CD4-positive, CD25-positive, alpha-beta regulatory T cell (primary cell): ENCODE results near the gene DLGAP4. TPM values are rescaled to one million over a fixed set of nuclear protein-coding genes. Genes with fewer than 3 reads are reported as not detected.

ENCODE experiments used
- ATAC-seq, 2 donors: fragments of 150-1000 bp; cut with Tn5 transposase; one replicate each; pipeline ENCODE4 v1.10.0; 2021; ENCODE audit warnings: low read depth in 2 of 2, moderate number of reproducible peaks in 2 of 2, moderate library complexity in 1 of 2
- DNase-seq, 3 donors: peaks; one replicate each; pipeline versions ENCODE4 v3.0.0 to v3.0.0-alpha.2; 2012 to 2022; ENCODE audit warnings: mixed read lengths in 1 of 3
- H3K27ac ChIP-seq: one replicate; pipeline ENCODE4 v1.7.0; 2013; ENCODE audit warnings: mild to moderate bottlenecking, low read length; ENCODE audit not compliant: insufficient read depth, poor library complexity, severe bottlenecking
- H3K27me3 ChIP-seq: one replicate; pipeline ENCODE4 v1.7.0; 2013; ENCODE audit warnings: low read length; ENCODE audit not compliant: control insufficient read depth, insufficient read depth
- H3K36me3 ChIP-seq: one replicate; pipeline ENCODE4 v1.7.0; 2013; ENCODE audit warnings: mild to moderate bottlenecking, low read length, moderate library complexity; ENCODE audit not compliant: control insufficient read depth, insufficient read depth
- H3K4me1 ChIP-seq: 2 replicates; pipeline ENCODE4 v1.7.0; 2013; ENCODE audit warnings: mild to moderate bottlenecking, low read length; ENCODE audit not compliant: insufficient read depth, control insufficient read depth, poor library complexity, severe bottlenecking
- H3K4me3 ChIP-seq: one replicate; pipeline ENCODE4 v1.7.0; 2013; ENCODE audit warnings: low read depth, mild to moderate bottlenecking, low read length, moderate library complexity
- H3K9me3 ChIP-seq, 2 experiments: 1 replicate in 1 of 2; 2 replicates in 1 of 2; pipeline ENCODE4 v1.7.0; 2013; ENCODE audit warnings: low read length in 2 of 2, mild to moderate bottlenecking in 1 of 2, moderate library complexity in 1 of 2; ENCODE audit not compliant: control insufficient read depth in 2 of 2
- H3K27ac Mint-ChIP-seq, 3 donors: one replicate each; pipeline ENCODE4 v1.8.0; 2020 to 2022; ENCODE audit warnings: mild to moderate bottlenecking in 3 of 3, mixed read lengths in 3 of 3, moderate library complexity in 2 of 3
- H3K27me3 Mint-ChIP-seq: one replicate; pipeline ENCODE4 v1.8.0; 2022; ENCODE audit warnings: mild to moderate bottlenecking, mixed read lengths
- H3K36me3 Mint-ChIP-seq: one replicate; pipeline ENCODE4 v1.8.0; 2020; ENCODE audit warnings: mixed read lengths
- H3K4me1 Mint-ChIP-seq, 4 donors: one replicate each; pipeline ENCODE4 v1.8.0; 2020 to 2022; ENCODE audit warnings: mixed read lengths in 4 of 4, mild to moderate bottlenecking in 1 of 4
- H3K4me3 Mint-ChIP-seq, 4 donors: one replicate each; pipeline ENCODE4 v1.8.0; 2020 to 2022; ENCODE audit warnings: mild to moderate bottlenecking in 4 of 4, mixed read lengths in 4 of 4, moderate library complexity in 3 of 4
- H3K9me3 Mint-ChIP-seq, 7 donors: one replicate each; pipeline ENCODE4 v1.8.0; 2020 to 2022; ENCODE audit warnings: mixed read lengths in 7 of 7, mild to moderate bottlenecking in 3 of 7, moderate library complexity in 2 of 7
- polyA plus RNA-seq, 4 donors: library from polyadenylated mRNA; unstranded; fragments of 300-500 nt; fragmentation: Illumina TruSeq; gene quantifications; one replicate each; pipeline ENCODE4 v1.2.3, GENCODE V29; 2021
- total RNA-seq: library from RNA; stranded (reverse); gene quantifications from one replicate; pipeline ENCODE4 v1.2.3, GENCODE V29; 2022

Gene DLGAP4
- total and polyA plus RNA-seq, 5 donors from 2014 or later = 10.8 to 43.5 (median 14.7) TPM

GRCh38 chr20:36320261-36320897 lies 14.2 kb downstream of the DLGAP4 start:
- Histone ChIP-seq H3K27ac (no peak overlapping the region), H3K4me3 (no peak overlapping the region), H3K36me3 (no peaks in the 10 kb centered on the region), H3K4me1 (no peaks in the 10 kb centered on the region), H3K27me3 (no peaks in the 10 kb centered on the region), H3K9me3 (peaks cover 3 to 7% of the 10 kb centered on the region in 2 experiments)
- Mint-ChIP-seq H3K9me3 (peaks cover 0 to 13% (median 4%) of the 10 kb centered on the region in 7 donors), H3K36me3 (no peaks in the 10 kb centered on the region), H3K4me3 (no peak overlapping the region), H3K4me1 (no peaks in the 10 kb centered on the region), H3K27ac (no peak overlapping the region), H3K27me3 (peaks cover 8% of the 10 kb centered on the region)
- no peak for ATAC-seq
- no peak for DNase-seq

GRCh38 chr20:36320898-36321695 lies 15.0 kb downstream of the DLGAP4 start:
- Histone ChIP-seq H3K36me3 (no peaks in the 10 kb centered on the region), H3K4me3 (no peak overlapping the region), H3K9me3 (peaks cover 3 to 7% of the 10 kb centered on the region in 2 experiments), H3K27me3 (no peaks in the 10 kb centered on the region), H3K27ac (no peak overlapping the region), H3K4me1 (no peaks in the 10 kb centered on the region)
- Mint-ChIP-seq H3K4me3 (peak overlapping the region in 1 of 4 donors; percentile 27), H3K4me1 (no peaks in the 10 kb centered on the region), H3K27ac (no peak overlapping the region), H3K36me3 (no peaks in the 10 kb centered on the region), H3K9me3 (peaks cover 0 to 16% (median 6%) of the 10 kb centered on the region in 7 donors), H3K27me3 (peaks cover 8% of the 10 kb centered on the region)
- no peak for ATAC-seq
- DNase-seq = no peak

GRCh38 chr20:36322131-36322530 lies 16.0 kb downstream of the DLGAP4 start:
- peaks cover 0 to 18% (median 7%) of the 10 kb centered on the region in 7 donors for H3K9me3 Mint-ChIP-seq
- DNase-seq (no peak), ATAC-seq (no peak)
- H3K36me3 Mint-ChIP-seq = no peaks in the 10 kb centered on the region
- H3K4me1 Mint-ChIP-seq = no peaks in the 10 kb centered on the region
- no peak overlapping the region for H3K4me3 Mint-ChIP-seq
- peaks cover 7% of the 10 kb centered on the region in 2 experiments for H3K9me3 ChIP-seq
- H3K4me1 ChIP-seq = no peaks in the 10 kb centered on the region
- peaks cover 8% of the 10 kb centered on the region for H3K27me3 Mint-ChIP-seq
- no peaks in the 10 kb centered on the region for H3K36me3 ChIP-seq
- H3K27me3 ChIP-seq = no peaks in the 10 kb centered on the region
- H3K4me3 ChIP-seq = no peak overlapping the region
- no peak overlapping the region for H3K27ac ChIP-seq
- H3K27ac Mint-ChIP-seq = no peak overlapping the region

- DNase-seq (no peak), ATAC-seq (no peak)
- Mint-ChIP-seq H3K27me3 (peaks cover 24% of the 10 kb centered on the region), H3K4me1 (no peaks in the 10 kb centered on the region), H3K4me3 (no peak overlapping the region), H3K36me3 (no peaks in the 10 kb centered on the region), H3K9me3 (peaks cover 0 to 8% (median 4%) of the 10 kb centered on the region in 7 donors), H3K27ac (no peak overlapping the region)
- Histone ChIP-seq H3K4me3 (no peak overlapping the region), H3K36me3 (no peaks in the 10 kb centered on the region), H3K27me3 (no peaks in the 10 kb centered on the region), H3K4me1 (no peaks in the 10 kb centered on the region), H3K27ac (no peak overlapping the region), H3K9me3 (peaks cover 3 to 7% of the 10 kb centered on the region in 2 experiments)
These were observed 24.0 kb downstream of the DLGAP4 start for GRCh38 chr20:36330091-36330490.

- peaks cover 2 to 4% of the 10 kb centered on the region in 2 experiments for H3K9me3 ChIP-seq
- no peak overlapping the region for H3K27ac ChIP-seq
- H3K4me1 ChIP-seq = no peaks in the 10 kb centered on the region
- H3K36me3 ChIP-seq = no peaks in the 10 kb centered on the region
- Mint-ChIP-seq H3K9me3 (peaks cover 0 to 4% (median under 1%) of the 10 kb centered on the region in 7 donors), H3K4me3 (no peak overlapping the region), H3K27ac (no peak overlapping the region), H3K36me3 (no peaks in the 10 kb centered on the region), H3K27me3 (peaks cover 28% of the 10 kb centered on the region), H3K4me1 (no peaks in the 10 kb centered on the region)
- no peaks in the 10 kb centered on the region for H3K27me3 ChIP-seq
- DNase-seq (no peak), ATAC-seq (no peak)
- H3K4me3 ChIP-seq = no peak overlapping the region
These were observed 25.1 kb downstream of the DLGAP4 start for GRCh38 chr20:36331209-36331608.

- no peak overlapping the region for H3K27ac Mint-ChIP-seq
- peaks cover 40% of the 10 kb centered on the region for H3K27me3 Mint-ChIP-seq
- H3K4me1 Mint-ChIP-seq = no peaks in the 10 kb centered on the region
- H3K4me1 ChIP-seq = no peaks in the 10 kb centered on the region
- no peaks in the 10 kb centered on the region for H3K36me3 Mint-ChIP-seq
- no peaks in the 10 kb centered on the region for H3K9me3 Mint-ChIP-seq
- no peak overlapping the region for H3K4me3 ChIP-seq
- no peaks in the 10 kb centered on the region for H3K36me3 ChIP-seq
- no peak for DNase-seq
- H3K27ac ChIP-seq = no peak overlapping the region
- ATAC-seq = no peak
- no peak overlapping the region for H3K4me3 Mint-ChIP-seq
- H3K9me3 ChIP-seq = no peaks in the 10 kb centered on the region
- H3K27me3 ChIP-seq = no peaks in the 10 kb centered on the region
These were observed 27.7 kb downstream of the DLGAP4 start for GRCh38 chr20:36333841-36334240.

GRCh38 chr20:36334281-36335205 lies 28.4 kb downstream of the DLGAP4 start:
- H3K27me3 ChIP-seq = no peaks in the 10 kb centered on the region
- H3K4me3 Mint-ChIP-seq = no peak overlapping the region

More at GRCh38 chr20:36334281-36335205, 28.4 kb downstream of the DLGAP4 start:
- Mint-ChIP-seq H3K36me3 (no peaks in the 10 kb centered on the region), H3K9me3 (no peaks in the 10 kb centered on the region), H3K4me1 (no peaks in the 10 kb centered on the region), H3K27me3 (peaks cover 41% of the 10 kb centered on the region), H3K27ac (no peak overlapping the region)
- Histone ChIP-seq H3K4me3 (no peak overlapping the region), H3K27ac (no peak overlapping the region), H3K36me3 (no peaks in the 10 kb centered on the region), H3K4me1 (no peaks in the 10 kb centered on the region), H3K9me3 (no peaks in the 10 kb centered on the region)
- DNase-seq (no peak), ATAC-seq (no peak)
